Mucosa of gallbladder (tissue), 1 donor: ENCODE results near the gene TM4SF1. TPM values are rescaled to one million over a fixed set of nuclear protein-coding genes. Genes with fewer than 3 reads are reported as not detected.
A peak's percentile ranks its signal among the peaks of the same experiment; 100 is the strongest.
"Not testable (repeated sequence)": the region's sequence is repeated elsewhere in the genome, so short reads cannot be mapped to it uniquely, and the experiment has no call there.

ENCODE experiments used
- DNase-seq: peaks from one replicate; pipeline ENCODE4 v3.0.0-alpha.2; 2020; ENCODE audit warnings: low spot score
- total RNA-seq: library from RNA; stranded (reverse); gene quantifications from one replicate; pipeline ENCODE4 v1.2.1, GENCODE V29; 2021
- donor health status: DM: no; HTN: no; CAD: no.

TM4SF1 gene
- total RNA-seq, 1 donor from 2014 or later = 139 TPM

DNA sequence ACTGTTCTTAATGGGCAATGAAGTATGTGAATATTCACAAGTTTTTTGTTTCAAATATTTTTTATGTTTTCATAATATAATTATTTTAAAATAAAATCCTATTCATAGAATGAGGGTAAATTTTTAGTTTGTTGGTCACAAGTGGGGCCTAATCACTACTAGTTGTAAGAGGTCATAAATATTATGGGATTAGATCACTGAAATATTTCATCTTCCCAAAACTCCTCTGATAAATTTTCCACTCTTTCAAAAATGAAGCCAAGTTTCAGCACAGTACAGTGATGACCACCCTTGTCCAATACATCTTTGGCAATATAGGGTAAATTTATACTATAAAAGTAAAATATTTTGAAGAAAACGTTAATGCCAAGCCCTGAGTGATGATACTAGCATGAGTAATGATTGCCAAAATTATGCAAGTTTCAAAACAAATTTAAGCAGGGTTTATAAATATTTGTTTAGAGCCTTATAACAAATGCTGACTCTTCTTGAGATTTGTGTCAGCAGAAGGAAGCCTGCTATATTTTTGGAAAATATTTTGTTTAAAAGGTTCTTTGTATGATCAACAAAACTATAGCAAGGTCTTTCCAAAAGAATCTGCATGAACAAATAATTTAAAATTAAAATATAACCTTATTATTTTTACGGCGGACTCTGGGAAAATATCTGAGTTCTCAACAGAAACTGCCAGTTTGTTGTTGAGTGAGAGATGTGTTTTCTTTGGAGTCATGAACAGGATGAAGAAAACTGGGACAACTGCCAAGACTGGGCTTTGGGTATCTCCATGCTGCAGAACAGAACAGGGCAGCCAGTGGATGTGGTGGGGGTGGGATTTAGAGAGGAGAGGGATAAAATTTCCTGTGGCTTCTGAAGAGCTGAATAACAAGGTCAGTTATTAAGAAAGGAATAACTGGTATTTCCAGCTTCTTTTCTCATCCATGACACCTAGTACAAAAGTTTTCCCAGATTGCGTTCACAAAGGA lies 17.9 kb upstream of the TM4SF1 start:
- peak; percentile 63 for DNase-seq

DNA sequence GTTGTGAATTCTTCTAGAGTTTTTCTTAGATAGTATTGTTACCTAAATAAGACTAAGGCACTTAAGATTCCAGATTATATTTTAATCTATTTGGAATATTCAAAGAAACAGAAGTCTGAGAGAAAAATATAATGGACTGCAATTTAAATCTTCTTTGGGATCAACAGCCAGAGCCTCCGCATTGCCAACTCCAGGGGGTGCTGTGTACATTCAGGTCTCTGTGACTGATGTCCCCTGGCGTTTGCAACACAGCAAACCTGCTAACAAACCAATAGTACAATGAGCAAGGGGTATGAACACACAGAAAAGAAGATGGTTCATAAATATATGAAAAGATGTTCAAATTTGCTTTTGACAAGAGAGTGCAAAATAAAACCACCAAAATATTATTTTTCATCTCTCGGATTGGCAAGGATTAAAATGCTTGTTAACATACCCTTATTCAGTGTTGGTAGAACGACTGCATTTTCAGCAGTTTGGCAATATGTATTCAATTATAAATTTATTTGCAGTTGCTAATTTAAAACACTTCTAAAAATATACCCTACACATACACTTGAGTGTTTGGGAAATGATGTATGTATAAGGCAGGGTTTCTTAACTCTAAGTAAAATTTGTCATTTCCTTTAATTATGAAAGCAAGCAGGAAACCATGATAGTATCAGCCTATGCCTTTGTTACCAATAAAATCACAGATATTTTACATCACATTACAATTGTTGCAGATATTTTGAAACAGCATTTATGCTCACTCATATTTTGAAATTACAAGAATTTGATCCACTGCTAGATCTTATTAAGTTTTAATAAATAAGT lies 16.1 kb upstream of the TM4SF1 start:
- DNase-seq = peak; percentile 77

DNA sequence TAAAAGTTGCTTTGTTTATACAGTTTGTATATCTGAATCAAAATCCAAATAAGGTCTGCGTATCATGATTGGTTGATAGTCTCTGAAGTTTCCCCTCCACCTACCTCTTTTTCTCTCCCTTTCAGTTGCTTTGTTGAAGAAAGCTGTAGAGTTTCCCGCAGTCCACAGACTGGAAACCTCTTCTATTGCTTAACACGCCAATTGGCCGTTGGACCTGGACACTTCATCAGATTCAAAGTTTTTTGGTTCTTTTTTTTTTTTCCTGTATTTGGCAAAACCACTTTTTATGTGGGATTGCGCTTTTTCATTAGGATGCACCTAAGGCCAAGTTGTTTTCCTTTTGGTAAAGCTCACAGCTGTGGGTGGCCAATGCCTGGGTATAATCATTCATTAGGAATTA lies 14.5 kb upstream of the TM4SF1 start:
- DNase-seq = no peak

DNA sequence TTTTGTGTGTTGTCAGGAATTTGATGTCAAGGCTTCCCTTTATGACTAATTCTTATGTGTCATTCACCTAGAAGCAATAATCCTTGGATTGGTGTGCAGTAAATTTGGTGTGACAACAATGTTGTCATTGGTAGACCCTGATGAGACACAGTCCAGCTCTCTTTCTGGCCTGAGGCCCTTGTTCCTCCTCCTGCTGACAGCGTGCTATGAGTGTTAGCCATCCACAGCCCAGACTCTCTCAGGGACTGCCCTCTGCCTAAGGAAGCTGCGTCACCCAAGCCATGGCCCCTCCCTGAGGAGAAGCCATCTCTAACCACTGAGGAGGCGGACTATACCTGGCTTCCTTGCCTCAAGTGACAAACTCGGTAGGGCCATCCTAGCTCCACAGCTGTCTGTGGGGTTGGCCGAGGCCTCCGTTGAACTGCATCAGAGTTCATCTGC lies 13.3 kb upstream of the TM4SF1 start:
- DNase-seq = no peak

DNA sequence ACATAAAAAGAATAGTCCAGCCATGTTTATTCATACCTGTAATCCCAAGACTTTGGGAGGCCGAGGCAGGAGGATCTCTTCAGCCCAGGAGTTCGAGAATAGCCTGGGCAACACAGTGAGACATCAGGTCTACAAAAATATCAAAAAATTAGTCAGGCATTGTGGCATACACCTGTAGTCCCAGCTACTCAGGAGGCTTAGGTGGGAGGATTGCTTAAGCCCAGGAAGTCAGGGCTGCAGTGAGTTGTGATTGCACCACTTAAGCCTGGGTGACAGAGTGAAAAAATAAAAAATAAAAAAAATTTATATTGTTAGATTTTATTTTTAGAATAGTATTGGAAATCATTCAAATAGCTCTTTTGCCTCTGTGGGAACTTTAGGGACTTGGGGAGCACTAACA lies 12.8 kb upstream of the TM4SF1 start:
- no peak for DNase-seq

DNA sequence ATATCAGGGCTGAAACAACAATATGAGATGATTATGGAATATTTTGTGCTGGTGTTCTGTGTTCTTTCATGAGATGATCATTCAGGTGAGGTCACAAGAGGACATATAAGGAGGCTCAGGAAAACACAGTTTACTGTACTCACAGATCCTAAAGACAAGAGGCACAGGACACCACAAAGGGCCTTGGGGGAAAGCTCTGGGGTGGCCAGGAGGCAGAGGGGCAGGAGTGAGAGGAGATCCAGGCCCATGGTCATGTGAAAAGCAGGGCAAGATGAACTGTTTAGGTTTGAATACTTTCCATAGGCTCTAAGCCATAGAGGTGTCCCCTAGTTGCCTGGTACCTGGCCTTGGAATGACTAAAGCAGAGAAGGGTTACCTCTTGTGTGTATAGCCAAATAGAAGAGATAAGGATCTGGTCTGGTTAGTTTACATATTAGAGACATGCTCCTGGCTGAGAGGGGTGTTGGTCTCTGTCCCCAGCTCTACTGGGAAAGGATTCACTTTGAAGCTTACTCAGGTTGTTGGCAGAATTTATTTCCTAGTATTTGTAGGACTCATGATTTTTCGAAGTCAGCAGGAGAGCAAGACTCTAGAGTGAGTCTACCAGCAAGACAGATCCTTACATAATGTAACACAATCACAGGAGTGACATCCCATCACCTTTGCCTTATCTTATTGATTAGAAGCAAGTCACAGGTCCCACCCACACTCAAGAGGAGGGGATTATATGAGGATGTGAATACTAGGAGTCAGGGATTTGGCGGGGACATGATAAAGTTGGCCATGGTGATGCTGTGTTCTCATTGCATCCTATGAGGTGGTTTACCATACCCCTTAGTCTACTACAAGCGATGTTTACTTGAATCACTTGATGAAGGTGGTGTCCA lies 11.3 kb upstream of the TM4SF1 start:
- DNase-seq = no peak

DNA sequence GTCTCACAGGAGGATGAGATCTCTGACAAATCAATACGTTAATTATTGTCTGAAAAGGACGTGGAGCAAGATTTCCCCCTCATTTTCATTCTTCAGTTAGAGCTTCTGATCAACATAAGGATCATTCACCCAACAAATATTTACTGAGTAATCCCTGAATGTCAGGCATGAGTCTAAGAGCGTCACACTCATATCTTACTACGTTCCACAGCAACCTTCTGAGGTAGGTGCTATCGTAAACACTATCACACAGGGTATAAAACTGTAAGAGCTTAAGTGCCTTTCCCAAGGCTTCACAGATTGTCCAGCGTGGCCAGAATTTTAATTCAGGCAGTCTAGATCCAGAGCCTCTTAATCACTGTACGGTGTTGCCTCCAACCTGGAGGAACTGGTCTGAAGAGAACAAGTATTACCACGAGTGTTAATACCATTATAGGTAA lies 10.6 kb upstream of the TM4SF1 start:
- DNase-seq = no peak

DNA sequence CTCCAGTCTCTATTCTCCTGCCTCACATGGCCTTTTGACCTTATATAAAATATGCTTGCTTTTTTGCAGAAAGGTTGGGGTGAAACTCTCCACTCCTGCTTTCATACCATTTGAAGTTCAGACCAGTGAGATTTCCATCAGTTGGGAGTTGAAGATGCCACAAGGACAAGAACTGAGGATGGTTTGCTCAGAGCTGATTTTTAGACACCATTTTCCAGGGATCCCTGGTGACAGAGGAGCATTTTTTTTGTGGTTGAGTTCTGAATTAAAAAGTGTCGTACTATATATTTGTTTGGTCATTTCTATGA lies 8.8 kb upstream of the TM4SF1 start:
- DNase-seq = no peak

DNA sequence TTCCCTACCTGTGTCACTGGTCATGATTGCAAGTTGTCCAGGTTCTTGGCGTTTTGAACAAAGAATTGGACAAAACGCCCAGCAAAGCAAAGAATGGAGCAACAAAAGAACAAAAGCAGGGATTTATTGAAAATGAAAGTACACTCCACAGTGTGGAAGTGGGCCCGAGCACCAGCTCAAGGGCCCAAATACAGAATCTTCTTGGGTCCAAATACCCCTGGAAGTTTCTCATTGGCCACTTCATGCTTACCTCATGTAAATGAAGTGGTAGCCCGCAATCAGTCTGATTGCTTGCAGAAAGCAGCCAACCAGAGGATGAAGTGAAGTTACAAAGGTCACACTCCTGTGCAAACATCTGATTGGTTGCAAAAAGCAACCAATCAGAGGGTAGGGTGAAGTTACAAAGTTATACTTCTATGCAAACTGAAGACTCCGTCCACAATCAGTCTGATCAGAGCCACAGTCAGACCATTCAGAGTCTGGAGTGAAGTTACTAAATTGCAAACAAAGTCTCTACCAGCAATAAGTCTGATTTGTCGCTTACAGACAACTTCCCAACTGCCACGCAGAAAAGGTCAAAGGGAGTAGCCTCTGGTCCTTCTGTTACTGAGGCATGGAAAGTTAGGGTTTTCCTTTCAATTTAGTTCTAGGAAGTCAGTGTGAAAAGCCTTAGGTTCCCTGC lies 8.3 kb upstream of the TM4SF1 start:
- DNase-seq = no peak

DNA sequence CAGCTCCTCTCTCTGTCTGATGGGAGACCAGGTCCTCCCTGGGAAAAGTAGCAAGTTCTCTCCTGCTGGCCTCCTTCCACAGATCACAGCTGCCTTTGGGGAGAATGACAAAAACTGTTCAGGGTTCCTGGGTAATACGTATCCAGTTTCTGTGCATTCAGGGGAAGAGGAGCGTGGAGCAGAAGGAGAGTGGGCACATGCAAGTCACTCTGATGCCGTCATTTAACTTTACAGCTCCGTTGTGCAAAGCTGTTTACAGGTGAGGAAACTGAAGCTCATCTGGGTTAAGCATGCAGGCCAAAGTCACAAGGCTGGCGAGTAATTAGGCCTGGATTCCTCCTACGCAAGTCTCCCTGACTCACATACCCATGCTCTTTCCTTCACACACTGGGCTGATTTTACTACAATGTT lies 7.5 kb upstream of the TM4SF1 start:
- no peak for DNase-seq

DNA sequence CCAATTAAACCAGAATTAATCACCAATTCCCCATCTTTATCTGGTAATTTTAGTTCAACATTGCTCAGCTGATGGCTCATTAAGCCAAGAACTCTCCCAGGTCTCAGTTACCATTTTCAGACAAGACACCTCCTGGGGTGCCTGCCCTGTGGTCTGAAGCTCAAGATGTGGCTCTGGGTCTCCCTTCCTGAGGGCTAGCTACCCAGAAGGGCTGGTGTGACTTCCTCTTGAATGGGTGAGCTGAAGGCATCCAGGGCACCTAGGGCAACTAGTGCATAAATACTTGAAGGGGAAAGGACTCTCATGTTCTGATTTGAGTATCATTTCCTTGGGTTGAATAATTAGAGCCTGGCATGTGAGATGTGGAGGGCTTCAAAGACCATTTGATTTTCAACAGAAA lies 6.7 kb upstream of the TM4SF1 start:
- no peak for DNase-seq

DNA sequence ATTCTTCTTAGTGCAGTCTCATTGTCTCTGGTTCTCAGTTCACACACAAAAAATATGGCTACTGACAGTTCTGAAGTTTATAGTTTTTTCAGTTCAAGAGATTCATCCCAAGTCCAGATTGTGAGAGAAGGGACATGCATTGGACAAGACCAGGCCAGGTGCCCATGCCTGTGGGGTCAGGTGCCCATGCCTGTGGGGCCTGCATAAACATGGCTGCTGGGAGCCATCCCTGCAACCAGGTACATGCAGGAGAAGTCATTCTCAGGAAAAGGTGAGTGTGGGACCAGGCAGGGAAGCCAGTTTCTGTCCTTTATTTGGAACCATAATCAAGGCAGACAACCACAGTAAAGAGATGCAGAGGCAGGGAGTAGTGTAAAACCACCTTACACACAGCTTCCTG lies 6.3 kb upstream of the TM4SF1 start:
- DNase-seq = no peak

DNA sequence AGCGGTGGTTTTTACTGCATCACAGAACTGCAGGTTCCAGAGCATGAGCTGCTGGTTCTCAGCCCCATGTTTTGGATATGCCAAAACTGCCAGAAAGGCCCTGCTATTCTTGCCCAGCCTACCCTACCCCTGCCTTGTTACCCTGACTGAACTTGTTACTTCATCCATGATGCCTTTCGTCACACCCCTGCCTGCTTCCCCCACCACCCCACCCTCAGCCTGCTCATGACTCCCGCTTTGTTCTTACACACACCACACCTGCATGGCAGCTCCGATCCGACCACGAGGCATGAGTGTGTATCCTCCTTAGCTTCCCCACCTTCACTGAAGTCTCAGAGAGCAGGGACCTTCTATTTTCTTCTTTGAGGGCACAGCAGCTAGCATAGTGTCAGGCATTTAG lies 5.1 kb upstream of the TM4SF1 start:
- DNase-seq = no peak

DNA sequence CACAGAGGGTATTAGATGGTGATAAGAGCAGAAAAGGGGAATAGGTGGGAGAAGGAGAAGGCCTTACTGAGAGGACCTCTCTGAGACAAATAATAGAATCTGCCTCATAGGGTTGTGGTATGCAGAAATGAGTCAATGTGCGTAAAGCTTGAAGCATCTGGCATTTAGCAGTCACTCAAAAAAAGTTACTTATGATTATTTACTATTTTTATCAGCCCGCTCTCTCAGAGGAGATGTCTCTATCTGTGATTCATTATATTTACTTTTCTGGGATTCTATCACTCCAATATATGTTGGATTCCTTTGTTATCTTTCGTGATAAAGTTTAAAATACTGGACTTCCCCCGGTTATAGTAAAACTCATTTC lies 4.6 kb upstream of the TM4SF1 start:
- DNase-seq = no peak

DNA sequence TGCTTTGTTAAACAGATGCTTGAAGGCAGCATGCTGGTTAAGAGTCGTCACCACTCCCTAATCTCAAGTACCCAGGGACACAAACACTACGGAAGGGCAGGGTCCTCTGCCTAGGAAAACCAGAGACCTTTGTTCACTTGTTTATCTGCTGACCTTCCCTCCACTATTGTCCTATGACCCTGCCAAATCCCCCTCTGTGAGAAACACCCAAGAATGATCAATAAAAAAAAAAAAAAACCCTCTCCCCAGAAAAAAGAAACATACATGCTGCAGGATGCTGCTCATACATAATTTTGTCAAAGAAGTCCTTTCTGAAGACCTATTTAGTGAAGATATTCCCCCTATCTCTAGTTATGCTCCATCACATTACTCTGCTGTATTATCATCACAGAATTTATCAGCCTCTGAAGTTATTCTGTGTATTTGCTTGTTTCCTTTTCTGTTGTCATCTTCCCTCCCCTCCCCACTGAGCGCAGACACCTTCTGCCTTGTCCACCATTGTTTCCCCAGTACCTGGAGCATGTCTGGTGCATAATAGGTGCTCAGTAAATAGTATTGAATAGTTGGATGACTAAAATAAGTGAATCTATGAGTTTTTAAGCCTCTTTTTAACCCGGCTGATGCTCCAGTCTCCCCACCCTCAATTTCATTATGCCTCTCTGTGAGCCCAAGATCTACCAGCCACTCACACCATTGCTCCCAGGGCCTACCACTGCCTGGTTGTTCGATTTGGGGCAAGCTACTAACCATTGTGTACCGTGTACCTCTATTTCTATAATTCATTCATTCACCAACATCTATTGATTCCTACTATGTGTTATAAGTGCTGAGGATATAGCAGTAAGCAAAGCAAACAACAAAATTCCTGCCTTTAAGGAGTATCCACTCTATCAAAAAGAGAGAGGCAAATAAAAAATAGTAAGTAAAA lies 4.0 kb upstream of the TM4SF1 start:
- DNase-seq = no peak

DNA sequence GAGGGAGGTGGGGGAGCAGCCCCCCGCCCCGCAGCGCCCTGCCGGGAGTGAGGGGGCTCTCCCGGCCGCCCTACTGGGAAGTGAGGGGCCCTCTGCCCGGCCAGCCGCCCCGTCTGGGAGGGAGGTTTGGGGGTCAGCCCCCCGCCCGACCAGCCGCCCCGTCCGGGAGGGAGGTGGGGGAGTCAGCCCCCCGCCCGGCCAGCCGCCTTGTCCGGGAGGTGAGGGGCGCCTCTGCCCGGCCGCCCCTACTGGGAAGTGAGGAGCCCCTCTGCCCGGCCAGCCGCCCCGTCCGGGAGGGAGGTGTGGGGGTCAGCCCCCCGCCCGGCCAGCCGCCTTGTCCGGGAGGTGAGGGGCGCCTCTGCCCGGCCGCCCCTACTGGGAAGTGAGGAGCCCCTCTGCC lies 2.8 kb upstream of the TM4SF1 start:
- DNase-seq = not testable (repeated sequence)

DNA sequence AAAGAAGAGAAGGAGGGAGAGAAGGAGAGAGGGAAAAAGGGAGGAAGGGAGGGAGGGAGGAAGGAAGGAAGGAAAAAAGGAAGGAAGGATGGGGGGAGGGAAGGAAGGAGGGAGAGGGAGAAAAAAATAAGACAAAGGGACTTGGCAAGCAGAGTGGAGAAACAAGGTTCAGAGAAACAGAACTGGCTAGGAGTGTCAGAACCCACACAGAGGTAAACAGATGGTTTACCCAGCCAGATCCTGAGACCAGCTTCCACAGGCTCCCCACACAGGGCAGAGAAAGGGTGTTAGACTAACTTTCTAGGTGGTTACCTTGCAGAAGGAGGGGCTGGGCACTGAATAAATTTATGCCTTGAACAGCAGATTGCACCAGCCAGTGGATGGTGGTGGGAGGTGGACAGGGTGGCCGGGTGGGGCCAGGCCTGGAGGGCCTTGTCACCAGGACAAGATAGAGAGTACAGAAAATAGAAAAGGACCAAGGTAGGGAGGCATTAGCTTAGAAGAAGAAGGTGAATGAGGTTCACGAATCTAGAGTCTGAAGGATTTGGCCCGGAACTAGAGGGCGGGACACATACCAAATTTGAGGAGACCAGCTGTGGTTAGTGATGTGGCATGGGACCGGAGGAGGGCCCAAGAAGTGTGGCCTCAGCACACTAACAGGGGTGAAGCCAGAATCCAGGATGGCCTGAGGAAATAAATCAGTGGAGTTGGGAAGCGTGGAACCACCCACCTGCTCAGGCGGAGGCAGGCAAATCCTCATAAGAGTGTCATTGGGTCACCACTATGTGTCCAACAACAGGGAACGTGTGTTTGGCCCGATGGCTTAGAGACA lies 1.2 kb upstream of the TM4SF1 start:
- DNase-seq = no peak

DNA sequence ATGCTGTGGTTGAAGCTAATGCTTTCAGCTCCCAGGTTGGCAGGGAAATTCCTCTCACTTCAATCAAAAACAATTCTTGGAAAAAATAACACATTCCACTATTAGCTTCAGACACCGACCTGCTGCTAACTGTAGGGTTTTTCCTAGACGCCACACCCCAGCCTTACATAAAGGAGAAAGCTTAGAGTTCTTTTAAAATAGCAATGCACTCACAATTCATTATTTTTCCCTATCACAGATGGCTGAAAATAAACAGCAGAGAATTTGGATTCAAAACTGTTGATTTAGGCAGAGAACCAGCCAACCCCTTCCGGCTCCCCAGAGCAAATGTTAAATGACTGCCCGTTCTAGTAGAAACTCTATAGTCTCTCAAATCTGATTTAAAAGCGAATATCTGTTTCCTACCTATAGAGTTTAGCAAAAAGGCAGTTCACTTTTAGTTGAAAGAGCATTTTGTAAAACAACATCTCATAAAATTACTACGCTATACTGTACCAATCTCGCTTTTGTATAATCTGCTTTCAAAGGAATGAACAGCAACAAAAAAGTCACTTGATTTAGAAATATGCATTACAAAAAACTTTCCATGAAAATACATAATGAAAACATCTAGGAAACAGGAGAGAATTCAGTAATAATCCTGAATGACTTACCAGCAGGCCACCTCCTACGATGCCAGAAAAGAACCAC lies 586 bp downstream of the TM4SF1 start:
- DNase-seq = no peak
